Right ventricle myocardium inferior (tissue), 1 donor: Measurements from ENCODE around the gene DNAJC21. TPM values are rescaled to one million over a fixed set of nuclear protein-coding genes. Genes with fewer than 3 reads are reported as not detected.

Experiments
- ATAC-seq: fragments of 200-7000 bp; cut with Tn5 transposase; one replicate; pipeline ENCODE4 v1.9.1; 2020; ENCODE audit warnings: mild to moderate bottlenecking, moderate library complexity
- DNase-seq: peaks from one replicate; pipeline ENCODE4 v3.0.0; 2021; ENCODE audit errors: missing footprints
- intact Hi-C: fragments of 100-400 bp; cut with DNase I; formaldehyde crosslinking; loops from one replicate; pipeline ENCODE4 v1.11.0; 2022
- long read RNA-seq: library from polyadenylated mRNA; unstranded; transcript quantifications from one replicate; pipeline ENCODE4 v2.0.0, GENCODE V29; 2021
- total RNA-seq: library from RNA; stranded (reverse); fragmentation: NEBNext Ultra II Directional; extraction: Animal tissue kit (Norgen Biotek cat#: 25700); gene quantifications from one replicate; pipeline ENCODE4 v1.2.1, GENCODE V29; 2021
- donor health status: DM: no; HTN: yes; CAD: no; lungs with severe emphysema.

Gene DNAJC21
- 55.5 TPM for total RNA-seq
- long read RNA-seq, full-length matches to known transcripts = 54 of 61 reads
- long read RNA-seq, partial matches to known transcripts = 3 of 61 reads
- long read RNA-seq, other reads (novel, unspliced or antisense) = 4 of 61 reads

GRCh38 chr5:34929134-34929719, at the start of gene DNAJC21:
Gene DNAJC21, plus strand, starts transcription at chr5:34929559. Its CDS starts 261 bp downstream, at chr5:34929820.
- DNase-seq = peak; percentile 98
- peak; percentile 98 for ATAC-seq
- intact Hi-C loops = loop anchor here (1.0 kb wide), 1 partner anchor 14 kb away; the partner anchor contains the start of genes BRIX1 and RAD1

- intact Hi-C loops = no loop called here
These were observed 48.1 kb upstream of the DNAJC21 start for GRCh38 chr5:34881246-34881645.

GRCh38 chr5:34886392-34887119, 42.8 kb upstream of the DNAJC21 start:
- DNase-seq (no peak), ATAC-seq (no peak)
- intact Hi-C loops = no loop called here

More at GRCh38 chr5:34881246-34881645, 48.1 kb upstream of the DNAJC21 start:
- DNase-seq = no peak
- ATAC-seq = no peak

- intact Hi-C loops = no loop called here
- ATAC-seq (no peak), DNase-seq (no peak)
These were observed 40.0 kb upstream of the DNAJC21 start for GRCh38 chr5:34889394-34889793.

- ATAC-seq (peak; percentile 52), DNase-seq (no peak)
- intact Hi-C loops = loop anchor here (10.0 kb wide), 1 partner anchor 237 kb away; the partner anchor contains the start of gene RAI14
These were observed 37.4 kb upstream of the DNAJC21 start for GRCh38 chr5:34891981-34892380.

- intact Hi-C loops = loop anchor here (10.0 kb wide), 1 partner anchor 238 kb away; the partner anchor contains the start of gene RAI14
- no peak for ATAC-seq
- no peak for DNase-seq
These were observed 36.9 kb upstream of the DNAJC21 start for GRCh38 chr5:34892414-34892813.

DNA sequence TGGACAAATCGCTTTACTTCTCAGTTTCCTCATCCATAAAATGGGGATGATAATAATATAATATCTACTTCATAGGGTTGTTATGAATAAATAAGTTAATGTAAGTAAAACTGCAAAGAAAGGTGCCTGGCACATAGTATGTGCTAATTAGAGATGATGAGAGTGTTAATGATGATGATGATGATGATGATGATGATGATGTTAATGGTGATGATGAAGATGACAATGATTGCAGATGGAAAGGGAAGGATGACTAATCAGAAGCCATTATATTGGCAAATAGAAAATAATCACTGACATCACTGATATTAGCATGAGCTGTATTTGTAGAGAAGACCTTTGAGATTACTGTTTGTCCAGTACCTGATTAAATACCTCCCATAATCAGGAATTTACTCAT, 34.6 kb upstream of the DNAJC21 start:
- DNase-seq (no peak), ATAC-seq (no peak)
- intact Hi-C loops = loop anchor here (10.0 kb wide), 1 partner anchor 240 kb away; the partner anchor contains the start of gene RAI14

GRCh38 chr5:34895641-34896419, 33.5 kb upstream of the DNAJC21 start:
- no peak for DNase-seq
- no peak for ATAC-seq
- intact Hi-C loops = loop anchor here (10.0 kb wide), 1 partner anchor 241 kb away; the partner anchor contains the start of gene RAI14

DNA sequence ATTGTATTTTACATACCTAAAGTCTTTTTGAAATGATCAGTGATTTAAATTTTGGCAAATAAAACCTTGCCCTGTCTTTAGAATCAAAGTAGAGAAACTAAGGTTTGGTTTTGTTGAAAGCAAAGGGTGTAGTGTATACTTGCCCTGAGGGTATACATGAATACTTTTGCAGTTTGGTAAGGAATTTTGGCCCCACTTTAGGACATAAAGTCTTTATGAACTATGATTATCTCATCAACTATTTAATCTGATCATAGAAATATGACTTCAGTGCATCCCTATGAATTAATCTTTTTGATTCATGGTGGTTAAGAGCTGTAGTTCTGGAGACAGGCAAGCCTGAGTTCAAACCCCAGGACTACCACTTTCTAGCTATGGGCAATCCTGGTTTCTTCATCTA, 31.7 kb upstream of the DNAJC21 start:
- DNase-seq = no peak
- intact Hi-C loops = loop anchor here (1.0 to 10.0 kb wide), 3 partner anchors 243 to 412 kb away; partner anchors contain the start of gene RAI14
- no peak for ATAC-seq

- intact Hi-C loops = loop anchor here (1.0 to 10.0 kb wide), 3 partner anchors 244 to 413 kb away; partner anchors contain the start of gene RAI14
- DNase-seq (peak; percentile 64), ATAC-seq (peak; percentile 80)
These were observed 31.0 kb upstream of the DNAJC21 start for GRCh38 chr5:34898258-34898895.

DNA sequence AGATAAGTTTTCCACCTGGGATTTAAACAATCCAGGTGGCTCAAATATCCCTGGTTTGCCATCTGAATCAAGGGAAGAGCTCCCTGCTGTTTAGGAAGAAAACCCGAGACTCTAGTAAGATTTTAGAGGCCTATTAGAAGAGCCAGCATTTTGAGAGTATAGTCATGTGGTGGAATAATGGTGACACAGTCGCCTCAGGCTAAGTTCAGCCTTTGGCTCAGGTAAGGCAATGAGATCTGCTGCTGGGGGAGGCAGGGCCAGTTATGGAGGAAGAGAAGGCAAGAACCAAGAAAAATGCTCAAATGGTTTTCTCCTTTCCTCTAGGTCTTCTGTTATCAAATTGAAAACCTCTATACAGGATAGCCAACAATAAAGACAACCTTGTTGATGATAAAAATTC, 30.3 kb upstream of the DNAJC21 start:
- peak; percentile 22 for DNase-seq
- no peak for ATAC-seq
- intact Hi-C loops = loop anchor here (10.0 kb wide), 1 partner anchor 244 kb away; the partner anchor contains the start of gene RAI14

DNA sequence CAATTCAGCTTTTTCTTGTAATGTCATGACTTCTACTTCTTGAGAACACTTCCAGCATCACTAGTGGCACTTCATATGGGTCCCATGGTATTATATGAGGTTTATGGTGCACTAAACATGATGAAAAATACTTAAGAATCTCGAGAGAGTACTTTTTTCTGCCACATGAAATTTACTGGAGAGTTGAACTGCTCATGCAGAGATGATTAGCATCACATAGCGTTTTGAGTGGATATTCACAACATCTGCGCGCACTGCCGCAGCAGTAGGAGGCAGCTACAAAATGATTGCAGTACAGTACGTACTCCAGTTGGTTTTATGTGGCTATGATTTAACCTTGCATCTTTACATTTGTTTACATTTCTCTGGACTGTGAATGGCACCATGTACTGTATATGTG, 28.7 kb upstream of the DNAJC21 start:
- DNase-seq (no peak), ATAC-seq (no peak)
- intact Hi-C loops = no loop called here

DNA sequence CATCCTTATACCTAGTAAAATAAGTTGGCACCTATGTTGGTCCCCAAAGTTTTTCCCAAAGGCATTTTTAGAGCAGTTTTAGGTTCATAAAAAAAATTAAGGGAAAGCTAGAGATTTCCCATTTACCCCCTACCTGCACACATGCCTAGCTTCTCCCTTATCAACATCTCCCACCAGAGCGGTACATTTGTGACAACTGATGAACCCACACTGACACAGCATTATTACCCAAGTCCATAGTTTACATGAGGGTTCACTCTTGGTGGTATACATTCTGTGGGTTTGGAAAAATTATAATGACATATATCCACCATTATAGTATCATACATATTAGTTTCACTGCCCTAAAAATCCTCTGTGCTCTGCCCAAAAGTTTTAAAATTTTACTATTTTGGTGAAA, 26.1 kb upstream of the DNAJC21 start:
- DNase-seq (no peak), ATAC-seq (no peak)
- intact Hi-C loops = no loop called here

- ATAC-seq = no peak
- DNase-seq = no peak
- intact Hi-C loops = no loop called here
These were observed 23.8 kb upstream of the DNAJC21 start for GRCh38 chr5:34905564-34905963.

DNA sequence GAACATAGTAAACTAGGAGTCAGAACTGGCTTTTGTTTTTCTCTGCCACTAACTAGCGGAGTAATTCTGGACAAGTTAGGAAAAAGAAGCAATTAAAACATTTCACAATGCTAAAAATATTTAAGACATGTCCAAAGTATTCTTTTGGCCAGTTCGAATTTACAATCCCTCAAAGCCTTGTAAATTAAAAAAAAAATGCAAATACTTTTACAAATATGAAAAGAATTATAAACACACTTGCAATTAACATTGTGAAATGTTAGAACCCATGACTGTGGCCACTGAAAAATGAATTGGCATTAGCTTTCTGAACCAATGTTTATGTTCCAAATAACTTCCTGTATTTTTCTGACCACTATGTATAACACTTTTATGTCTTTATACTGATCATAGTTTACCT, 16.3 kb upstream of the DNAJC21 start:
- ATAC-seq (no peak), DNase-seq (no peak)
- intact Hi-C loops = loop anchor here (10.0 kb wide), 1 partner anchor 1468 kb away; the partner anchor contains the start of gene TARS1

DNA sequence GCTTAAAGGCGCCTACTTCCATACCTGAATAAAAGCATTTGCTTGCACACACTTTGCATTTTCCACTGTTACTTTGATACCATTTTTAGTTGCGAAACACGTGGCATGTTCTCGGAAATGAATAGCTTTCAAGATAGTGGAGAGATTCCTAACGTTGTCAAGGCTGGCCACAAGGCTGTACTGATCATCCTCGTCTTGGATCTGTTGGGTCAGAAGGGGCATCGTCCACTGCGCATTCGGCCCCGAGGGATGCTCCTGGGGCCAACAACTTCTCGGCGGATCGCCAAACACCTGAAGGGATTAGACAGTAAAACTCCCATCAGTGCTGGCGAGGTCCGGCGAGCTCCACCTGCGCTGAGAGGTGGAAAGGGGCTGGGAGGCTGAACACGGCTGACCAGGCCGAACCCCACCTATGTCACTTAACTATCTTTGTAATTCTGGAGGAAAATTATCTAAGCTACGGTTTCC, 14.7 kb upstream of the DNAJC21 start:
- intact Hi-C loops = loop anchor here (1.0 to 10.0 kb wide), 2 partner anchors 15 to 1470 kb away; partner anchors contain the start of genes DNAJC21 and TARS1
- no peak for ATAC-seq
- peak; percentile 70 for DNase-seq

DNA sequence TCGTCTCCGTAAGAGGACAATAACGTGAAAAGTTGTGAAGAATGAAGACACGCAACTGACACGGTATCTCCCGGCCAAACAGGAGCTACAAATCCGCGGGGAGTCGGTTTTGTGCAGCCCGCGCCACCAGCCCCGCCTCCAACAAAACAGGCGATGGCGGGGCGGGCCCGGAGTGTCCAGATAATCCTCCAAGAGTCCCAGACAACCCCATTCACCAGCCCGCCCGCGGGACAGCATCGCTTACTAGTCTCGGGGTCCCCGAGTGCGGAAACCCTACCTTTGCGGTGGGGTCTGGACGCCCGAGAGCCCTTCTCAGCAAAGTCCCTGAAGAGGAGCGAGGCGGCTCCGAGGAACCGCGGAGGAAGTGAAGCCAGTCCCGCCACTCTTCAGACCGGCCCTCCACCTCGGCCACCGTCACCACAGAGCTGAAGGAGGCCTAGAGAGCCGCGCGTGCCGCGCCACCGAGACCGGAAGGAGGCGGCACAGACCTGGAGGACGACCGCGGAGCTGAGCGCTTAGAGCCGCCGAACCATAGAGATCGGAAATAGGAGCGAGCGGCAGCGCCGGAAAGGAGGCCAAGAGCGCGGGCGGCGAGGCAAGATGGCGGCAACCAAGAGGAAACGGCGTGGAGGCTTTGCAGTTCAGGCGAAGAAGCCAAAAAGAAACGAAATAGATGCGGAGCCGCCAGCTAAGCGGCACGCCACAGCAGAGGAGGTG, 14.1 kb upstream of the DNAJC21 start, which contains the start of the genes BRIX1 and RAD1:
Gene BRIX1 (plus strand): TSS at position 573 of the 717 bp plus-strand sequence. CDS start 28 bp downstream, at position 601.
Gene RAD1 (minus strand): TSS at position 366 of the 717 bp plus-strand sequence. CDS start 612 bp downstream, outside the sequence.
- ATAC-seq (peak; percentile 100), DNase-seq (peak; percentile 99)
- intact Hi-C loops = loop anchor here (1.0 to 10.0 kb wide), 2 partner anchors 14 to 1470 kb away; partner anchors contain the start of genes DNAJC21 and TARS1
